Epidermal melanocyte (primary cell): ENCODE results near the gene KIF21B.

Source experiments
- DNase-seq: peaks from one replicate; pipeline ENCODE4 v3.0.0; 2011; ENCODE audit warnings: low spot score; ENCODE audit not compliant: insufficient read length

The KIF21B gene

GRCh38 chr1:201019321-201019977 lies 4.1 kb downstream of the KIF21B start:
- no peak for DNase-seq

GRCh38 chr1:201017828-201018163 lies 5.7 kb downstream of the KIF21B start:
- no peak for DNase-seq

- no peak for DNase-seq
Observed at GRCh38 chr1:201016943-201017827, 6.3 kb downstream of the KIF21B start.

- no peak for DNase-seq
Observed at GRCh38 chr1:201016211-201016651, 7.3 kb downstream of the KIF21B start.

GRCh38 chr1:201015551-201016091 lies 7.9 kb downstream of the KIF21B start:
- no peak for DNase-seq

- no peak for DNase-seq
Observed at GRCh38 chr1:201014816-201015200, 8.7 kb downstream of the KIF21B start.

- DNase-seq = no peak
Observed at GRCh38 chr1:201013991-201014815, 9.3 kb downstream of the KIF21B start.

- DNase-seq = no peak
Observed at GRCh38 chr1:201013031-201013485, 10.5 kb downstream of the KIF21B start.

GRCh38 chr1:201011616-201012015 lies 11.9 kb downstream of the KIF21B start:
- no peak for DNase-seq

- DNase-seq = no peak
Observed at GRCh38 chr1:201009962-201010645, 13.4 kb downstream of the KIF21B start.

- DNase-seq = no peak
Observed at GRCh38 chr1:201008666-201009360, 14.7 kb downstream of the KIF21B start.

- DNase-seq = no peak
Observed at GRCh38 chr1:201007481-201007880, 16.0 kb downstream of the KIF21B start.

- no peak for DNase-seq
Observed at GRCh38 chr1:201006450-201006849, 17.1 kb downstream of the KIF21B start.

- no peak for DNase-seq
Observed at GRCh38 chr1:201004732-201005131, 18.8 kb downstream of the KIF21B start.

GRCh38 chr1:201004154-201004553 lies 19.4 kb downstream of the KIF21B start:
- no peak for DNase-seq

- no peak for DNase-seq
Observed at GRCh38 chr1:201002510-201002909, 21.0 kb downstream of the KIF21B start.

GRCh38 chr1:201001962-201002361 lies 21.6 kb downstream of the KIF21B start:
- no peak for DNase-seq

GRCh38 chr1:201000391-201000790 lies 23.1 kb downstream of the KIF21B start:
- no peak for DNase-seq

GRCh38 chr1:200999667-201000066 lies 23.8 kb downstream of the KIF21B start:
- DNase-seq = no peak

GRCh38 chr1:200998323-200998722 lies 25.2 kb downstream of the KIF21B start:
- no peak for DNase-seq
